Measurements from ENCODE around the gene DHX38.
"Not testable (repeated sequence)": the region's sequence is repeated elsewhere in the genome, so short reads cannot be mapped to it uniquely, and the experiment has no call there.

Gene DHX38

GRCh38 chr16:72051818-72052217 is 41.8 kb upstream of the DHX38 start:
- Histone ChIP-seq H3K27me3 (replicated peaks; ENCODE audit: control insufficient read depth, insufficient read depth, low read length) (no peaks in the 10 kb centered on the region), H3K4me3 (replicated peaks; ENCODE audit: low read depth, low read length) (no peak overlapping the region), H3K36me3 (ENCODE audit: control insufficient read depth, insufficient read depth, low read length) (no peaks in the 10 kb centered on the region)
- no peak for TF ChIP-seq CTCF (IDR thresholded peaks at IDR 0.05; ENCODE audit: insufficient read depth, low read length, poor library complexity, severe bottlenecking)
- DNase-seq (ENCODE audit: extremely low read depth, insufficient read length), result no peak

GRCh38 chr16:72054254-72054847 is 39.3 kb upstream of the DHX38 start, which contains the start of gene HP:
Gene HP (plus strand): TSS chr16:72054505. CDS start chr16:72054653, 148 bp downstream.
- not testable (repeated sequence) for H3K36me3 ChIP-seq (ENCODE audit: control insufficient read depth, insufficient read depth, low read length); H3K27me3 ChIP-seq (replicated peaks; ENCODE audit: control insufficient read depth, insufficient read depth, low read length); H3K4me3 ChIP-seq (replicated peaks; ENCODE audit: low read depth, low read length); DNase-seq (ENCODE audit: extremely low read depth, insufficient read length)

- no peak for DNase-seq (ENCODE audit: extremely low read depth, insufficient read length)
- no peak overlapping the region for H3K4me3 ChIP-seq (replicated peaks; ENCODE audit: low read depth, low read length)
- no peak for TF ChIP-seq CTCF (IDR thresholded peaks at IDR 0.05; ENCODE audit: insufficient read depth, low read length, poor library complexity, severe bottlenecking)
Observed at GRCh38 chr16:72055911-72056310, 37.7 kb upstream of the DHX38 start.

GRCh38 chr16:72057313-72057712 is 36.3 kb upstream of the DHX38 start:
- not testable (repeated sequence) for H3K4me3 ChIP-seq (replicated peaks; ENCODE audit: low read depth, low read length); H3K27me3 ChIP-seq (replicated peaks; ENCODE audit: control insufficient read depth, insufficient read depth, low read length); H3K36me3 ChIP-seq (ENCODE audit: control insufficient read depth, insufficient read depth, low read length); DNase-seq (ENCODE audit: extremely low read depth, insufficient read length)

More at GRCh38 chr16:72055911-72056310, 37.7 kb upstream of the DHX38 start:
- Histone ChIP-seq H3K27me3 (replicated peaks; ENCODE audit: control insufficient read depth, insufficient read depth, low read length) (no peaks in the 10 kb centered on the region), H3K36me3 (ENCODE audit: control insufficient read depth, insufficient read depth, low read length) (no peaks in the 10 kb centered on the region)

GRCh38 chr16:72059060-72059459 is 34.6 kb upstream of the DHX38 start:
- not testable (repeated sequence) for DNase-seq (ENCODE audit: extremely low read depth, insufficient read length); H3K4me3 ChIP-seq (replicated peaks; ENCODE audit: low read depth, low read length); H3K27me3 ChIP-seq (replicated peaks; ENCODE audit: control insufficient read depth, insufficient read depth, low read length); H3K36me3 ChIP-seq (ENCODE audit: control insufficient read depth, insufficient read depth, low read length)

- no peak for DNase-seq (ENCODE audit: extremely low read depth, insufficient read length)
- H3K4me3 ChIP-seq (replicated peaks; ENCODE audit: low read depth, low read length), result no peak overlapping the region
- TF ChIP-seq CTCF (IDR thresholded peaks at IDR 0.05; ENCODE audit: insufficient read depth, low read length, poor library complexity, severe bottlenecking), result no peak
- no peaks in the 10 kb centered on the region for H3K36me3 ChIP-seq (ENCODE audit: control insufficient read depth, insufficient read depth, low read length)
- H3K27me3 ChIP-seq (replicated peaks; ENCODE audit: control insufficient read depth, insufficient read depth, low read length), result no peaks in the 10 kb centered on the region
Observed at GRCh38 chr16:72060405-72060804, 33.2 kb upstream of the DHX38 start.

GRCh38 chr16:72061564-72061963 is 32.1 kb upstream of the DHX38 start:
- Histone ChIP-seq H3K27me3 (replicated peaks; ENCODE audit: control insufficient read depth, insufficient read depth, low read length) (no peaks in the 10 kb centered on the region), H3K36me3 (ENCODE audit: control insufficient read depth, insufficient read depth, low read length) (no peaks in the 10 kb centered on the region), H3K4me3 (replicated peaks; ENCODE audit: low read depth, low read length) (no peak overlapping the region)
- DNase-seq (ENCODE audit: extremely low read depth, insufficient read length), result no peak
- TF ChIP-seq CTCF (IDR thresholded peaks at IDR 0.05; ENCODE audit: insufficient read depth, low read length, poor library complexity, severe bottlenecking), result no peak

All from GM06990 (cell line).